GM19240 (cell line): ENCODE measurements around the gene PNPLA2.

Source experiments
- DNase-seq: peaks from one replicate; pipeline ENCODE4 v3.0.0; 2011; ENCODE audit warnings: low spot score; ENCODE audit not compliant: insufficient read length

PNPLA2 gene

GRCh38 chr11:871472-871871 is 52.8 kb downstream of the PNPLA2 start:
- DNase-seq: no peak

- no peak for DNase-seq
These were observed 54.1 kb downstream of the PNPLA2 start for GRCh38 chr11:872799-873198.

GRCh38 chr11:873706-874105 is 55.0 kb downstream of the PNPLA2 start:
- DNase-seq: no peak
